HepG2 (cell line): ENCODE data around the gene FFAR4. TPM values are rescaled to one million over a fixed set of nuclear protein-coding genes. Genes with fewer than 3 reads are reported as not detected.

Experiments
- ARNTL ChIP-seq: sonication (generic); formaldehyde crosslinking; IDR thresholded peaks from 2 replicates; pipeline ENCODE4 v1.4.0; 2020; ENCODE audit warnings: mild to moderate bottlenecking, missing genetic modification reagents
- DR1 ChIP-seq: sonication (generic); formaldehyde crosslinking; IDR thresholded peaks from 2 replicates; pipeline ENCODE4 v1.8.0; 2021; ENCODE audit warnings: mild to moderate bottlenecking, missing genetic modification reagents, inconsistent platforms
- GTF3A ChIP-seq: sonication (generic); formaldehyde crosslinking; conservative IDR thresholded peaks from 2 replicates; pipeline ENCODE4 v1.4.0; 2020; ENCODE audit warnings: mild to moderate bottlenecking, missing genetic modification reagents
- NBN ChIP-seq: fragments of 450-650 bp; conservative IDR thresholded peaks from 2 replicates; pipeline ENCODE4 v1.6.1; 2017
- NFIB ChIP-seq: sonication (generic); formaldehyde crosslinking; IDR thresholded peaks from 2 replicates; pipeline ENCODE4 v1.9.0; 2021; ENCODE audit warnings: missing genetic modification reagents, mild to moderate bottlenecking, borderline replicate concordance
- PTBP1 ChIP-seq: fragments of 200-400 bp; formaldehyde crosslinking; IDR thresholded peaks from 2 replicates; pipeline ENCODE4 v1.6.1; 2018; ENCODE audit warnings: low read length, low read depth; ENCODE audit not compliant: poor library complexity, severe bottlenecking
- SIX1 ChIP-seq: sonication (generic); formaldehyde crosslinking; IDR thresholded peaks from 2 replicates; pipeline ENCODE4 v1.4.0; 2020; ENCODE audit warnings: missing genetic modification reagents, borderline replicate concordance
- SRSF4 ChIP-seq: fragments of 200-400 bp; formaldehyde crosslinking; IDR thresholded peaks from one replicate; pipeline ENCODE4 v1.6.1; 2018; ENCODE audit warnings: mild to moderate bottlenecking, low read depth, low read length, moderate library complexity; ENCODE audit not compliant: poor library complexity, severe bottlenecking
- TAF1 ChIP-seq: sonication (generic); formaldehyde crosslinking; IDR thresholded peaks from 2 replicates; pipeline ENCODE4 v1.4.0; 2020; ENCODE audit warnings: missing genetic modification reagents
- TEAD2 ChIP-seq: sonication (generic); formaldehyde crosslinking; IDR thresholded peaks from 2 replicates; pipeline ENCODE4 v1.9.0; 2021; ENCODE audit warnings: missing genetic modification reagents
- ZBTB8A ChIP-seq: sonication (generic); formaldehyde crosslinking; IDR thresholded peaks from 2 replicates; pipeline ENCODE4 v1.4.0; 2020; ENCODE audit warnings: mild to moderate bottlenecking, low read depth, missing genetic modification reagents, borderline replicate concordance
- ZIK1 ChIP-seq: sonication (generic); formaldehyde crosslinking; IDR thresholded peaks from 2 replicates; pipeline ENCODE4 v1.5.0; 2020; ENCODE audit warnings: mild to moderate bottlenecking, low read depth, missing genetic modification reagents, borderline replicate concordance
- ZNF24 ChIP-seq: fragments of 450-650 bp; IDR thresholded peaks from 2 replicates; pipeline ENCODE4 v1.6.1; 2017; ENCODE audit warnings: antibody characterized with exemption, mild to moderate bottlenecking
- ZNF282 ChIP-seq: fragments of 450-650 bp; IDR thresholded peaks from 2 replicates; pipeline ENCODE4 v1.6.1; 2018; ENCODE audit not compliant: partially characterized antibody
- ZNF335 ChIP-seq: sonication (generic); formaldehyde crosslinking; IDR thresholded peaks from 2 replicates; pipeline ENCODE4 v1.4.0; 2020; ENCODE audit warnings: missing genetic modification reagents
- ZNF350 ChIP-seq: sonication (generic); formaldehyde crosslinking; IDR thresholded peaks from 2 replicates; pipeline ENCODE4 v1.4.0; 2020; ENCODE audit warnings: mild to moderate bottlenecking, low read depth, missing genetic modification reagents, borderline replicate concordance
- ZNF44 ChIP-seq: sonication (generic); formaldehyde crosslinking; IDR thresholded peaks from 2 replicates; pipeline ENCODE4 v1.5.1; 2020; ENCODE audit warnings: mild to moderate bottlenecking, missing genetic modification reagents
- ZNF772 ChIP-seq: sonication (generic); formaldehyde crosslinking; IDR thresholded peaks from 2 replicates; pipeline ENCODE4 v1.5.0; 2020; ENCODE audit warnings: mild to moderate bottlenecking, missing genetic modification reagents
- ZSCAN29 ChIP-seq: sonication (generic); formaldehyde crosslinking; conservative IDR thresholded peaks from 2 replicates; pipeline ENCODE4 v1.4.0; 2020; ENCODE audit warnings: mild to moderate bottlenecking, missing genetic modification reagents
- polyA plus RNA-seq, 8 experiments: library from polyadenylated mRNA; depleted of rRNA in 3 of 8; stranded (reverse) in 7 of 8; unstranded in 1 of 8; fragments of >200 nt; fragmentation: Illumina TruSeq in 4 of 8; extraction: Trizol in 4 of 8; gene quantifications; 2 replicates each; pipeline versions ENCODE4 v1.2.1 to v1.2.3, GENCODE V29; 2011 to 2016; ENCODE audit warnings: low read depth in 4 of 8, missing spikeins in 1 of 8, mixed read lengths in 1 of 8; ENCODE audit not compliant: insufficient read depth in 1 of 8
- total RNA-seq, 5 experiments: library from RNA; depleted of rRNA; stranded (reverse); fragments of >200 nt; fragmentation: Illumina TruSeq; extraction: Trizol; gene quantifications; 2 replicates each; pipeline ENCODE4 v1.2.3, GENCODE V29; 2016; ENCODE audit warnings: low read depth in 1 of 5
- TF ChIP-seq, protein P1 (sequence below): sonication (generic); formaldehyde crosslinking; IDR thresholded peaks from 2 replicates; pipeline ENCODE4 v1.9.0; 2021; ENCODE audit warnings: mild to moderate bottlenecking, missing genetic modification reagents
- TF ChIP-seq, protein P2 (sequence below), 2 experiments: IDR thresholded peaks; 2 replicates each; pipeline ENCODE4 v1.6.1; 2011 to 2012; ENCODE audit warnings: low read length in 2 of 2, borderline replicate concordance in 1 of 2, low read depth in 1 of 2, mild to moderate bottlenecking in 1 of 2, moderate library complexity in 1 of 2

The FFAR4 gene
- total and polyA plus RNA-seq, 2 of the 13 experiments (the other 11 are each of a cell fraction or from before 2014, with no cell fraction given): 0.09 TPM; not detected in 1

DNA sequence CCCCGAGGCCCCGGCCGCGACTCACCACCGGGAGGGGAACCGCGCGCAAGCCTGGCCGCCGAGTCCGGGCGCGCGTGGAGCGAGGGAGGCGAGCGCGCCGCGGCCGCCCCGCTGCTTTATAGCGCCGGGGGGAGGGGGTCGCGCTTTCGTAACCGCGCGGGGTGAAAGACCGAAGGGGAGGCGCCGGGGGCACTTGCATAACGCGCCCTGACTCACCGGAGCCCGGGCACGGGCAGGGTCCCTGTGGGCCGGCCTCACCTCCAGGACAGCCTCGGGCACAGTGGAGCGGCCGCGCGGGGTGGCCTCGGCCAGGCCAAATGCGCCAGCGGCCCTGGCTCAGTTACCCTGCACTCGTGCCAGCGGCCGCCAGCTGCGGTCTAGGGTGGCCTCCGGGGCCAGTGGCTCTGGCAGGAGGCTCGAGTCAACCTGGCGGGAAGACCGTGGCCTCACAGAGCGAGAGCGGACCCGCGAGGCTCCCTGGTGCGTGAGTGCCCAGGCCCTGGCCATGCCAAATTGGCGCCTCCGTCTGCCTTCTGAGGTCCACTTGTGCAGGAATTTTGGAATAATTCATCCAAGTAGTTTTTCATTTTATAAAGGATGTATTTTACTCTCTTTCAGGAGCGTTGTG lies 34.8 kb downstream of the FFAR4 start, which contains the start of gene RBP4 (continued):
- TF ChIP-seq TAF1 (CRISPR knock-in tag): peak; percentile 84
- no peak for TF ChIP-seq ZBTB8A
- no peak for TF ChIP-seq GTF3A (CRISPR knock-in tag)
- TF ChIP-seq, protein P1, sequence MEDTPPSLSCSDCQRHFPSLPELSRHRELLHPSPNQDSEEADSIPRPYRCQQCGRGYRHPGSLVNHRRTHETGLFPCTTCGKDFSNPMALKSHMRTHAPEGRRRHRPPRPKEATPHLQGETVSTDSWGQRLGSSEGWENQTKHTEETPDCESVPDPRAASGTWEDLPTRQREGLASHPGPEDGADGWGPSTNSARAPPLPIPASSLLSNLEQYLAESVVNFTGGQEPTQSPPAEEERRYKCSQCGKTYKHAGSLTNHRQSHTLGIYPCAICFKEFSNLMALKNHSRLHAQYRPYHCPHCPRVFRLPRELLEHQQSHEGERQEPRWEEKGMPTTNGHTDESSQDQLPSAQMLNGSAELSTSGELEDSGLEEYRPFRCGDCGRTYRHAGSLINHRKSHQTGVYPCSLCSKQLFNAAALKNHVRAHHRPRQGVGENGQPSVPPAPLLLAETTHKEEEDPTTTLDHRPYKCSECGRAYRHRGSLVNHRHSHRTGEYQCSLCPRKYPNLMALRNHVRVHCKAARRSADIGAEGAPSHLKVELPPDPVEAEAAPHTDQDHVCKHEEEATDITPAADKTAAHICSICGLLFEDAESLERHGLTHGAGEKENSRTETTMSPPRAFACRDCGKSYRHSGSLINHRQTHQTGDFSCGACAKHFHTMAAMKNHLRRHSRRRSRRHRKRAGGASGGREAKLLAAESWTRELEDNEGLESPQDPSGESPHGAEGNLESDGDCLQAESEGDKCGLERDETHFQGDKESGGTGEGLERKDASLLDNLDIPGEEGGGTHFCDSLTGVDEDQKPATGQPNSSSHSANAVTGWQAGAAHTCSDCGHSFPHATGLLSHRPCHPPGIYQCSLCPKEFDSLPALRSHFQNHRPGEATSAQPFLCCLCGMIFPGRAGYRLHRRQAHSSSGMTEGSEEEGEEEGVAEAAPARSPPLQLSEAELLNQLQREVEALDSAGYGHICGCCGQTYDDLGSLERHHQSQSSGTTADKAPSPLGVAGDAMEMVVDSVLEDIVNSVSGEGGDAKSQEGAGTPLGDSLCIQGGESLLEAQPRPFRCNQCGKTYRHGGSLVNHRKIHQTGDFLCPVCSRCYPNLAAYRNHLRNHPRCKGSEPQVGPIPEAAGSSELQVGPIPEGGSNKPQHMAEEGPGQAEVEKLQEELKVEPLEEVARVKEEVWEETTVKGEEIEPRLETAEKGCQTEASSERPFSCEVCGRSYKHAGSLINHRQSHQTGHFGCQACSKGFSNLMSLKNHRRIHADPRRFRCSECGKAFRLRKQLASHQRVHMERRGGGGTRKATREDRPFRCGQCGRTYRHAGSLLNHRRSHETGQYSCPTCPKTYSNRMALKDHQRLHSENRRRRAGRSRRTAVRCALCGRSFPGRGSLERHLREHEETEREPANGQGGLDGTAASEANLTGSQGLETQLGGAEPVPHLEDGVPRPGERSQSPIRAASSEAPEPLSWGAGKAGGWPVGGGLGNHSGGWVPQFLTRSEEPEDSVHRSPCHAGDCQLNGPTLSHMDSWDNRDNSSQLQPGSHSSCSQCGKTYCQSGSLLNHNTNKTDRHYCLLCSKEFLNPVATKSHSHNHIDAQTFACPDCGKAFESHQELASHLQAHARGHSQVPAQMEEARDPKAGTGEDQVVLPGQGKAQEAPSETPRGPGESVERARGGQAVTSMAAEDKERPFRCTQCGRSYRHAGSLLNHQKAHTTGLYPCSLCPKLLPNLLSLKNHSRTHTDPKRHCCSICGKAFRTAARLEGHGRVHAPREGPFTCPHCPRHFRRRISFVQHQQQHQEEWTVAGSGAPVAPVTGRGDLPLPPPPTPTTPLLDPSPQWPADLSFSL (CRISPR knock-in tag): no peak
- TF ChIP-seq ZNF772 (CRISPR knock-in tag): peak; percentile 56
- TF ChIP-seq, protein P2, sequence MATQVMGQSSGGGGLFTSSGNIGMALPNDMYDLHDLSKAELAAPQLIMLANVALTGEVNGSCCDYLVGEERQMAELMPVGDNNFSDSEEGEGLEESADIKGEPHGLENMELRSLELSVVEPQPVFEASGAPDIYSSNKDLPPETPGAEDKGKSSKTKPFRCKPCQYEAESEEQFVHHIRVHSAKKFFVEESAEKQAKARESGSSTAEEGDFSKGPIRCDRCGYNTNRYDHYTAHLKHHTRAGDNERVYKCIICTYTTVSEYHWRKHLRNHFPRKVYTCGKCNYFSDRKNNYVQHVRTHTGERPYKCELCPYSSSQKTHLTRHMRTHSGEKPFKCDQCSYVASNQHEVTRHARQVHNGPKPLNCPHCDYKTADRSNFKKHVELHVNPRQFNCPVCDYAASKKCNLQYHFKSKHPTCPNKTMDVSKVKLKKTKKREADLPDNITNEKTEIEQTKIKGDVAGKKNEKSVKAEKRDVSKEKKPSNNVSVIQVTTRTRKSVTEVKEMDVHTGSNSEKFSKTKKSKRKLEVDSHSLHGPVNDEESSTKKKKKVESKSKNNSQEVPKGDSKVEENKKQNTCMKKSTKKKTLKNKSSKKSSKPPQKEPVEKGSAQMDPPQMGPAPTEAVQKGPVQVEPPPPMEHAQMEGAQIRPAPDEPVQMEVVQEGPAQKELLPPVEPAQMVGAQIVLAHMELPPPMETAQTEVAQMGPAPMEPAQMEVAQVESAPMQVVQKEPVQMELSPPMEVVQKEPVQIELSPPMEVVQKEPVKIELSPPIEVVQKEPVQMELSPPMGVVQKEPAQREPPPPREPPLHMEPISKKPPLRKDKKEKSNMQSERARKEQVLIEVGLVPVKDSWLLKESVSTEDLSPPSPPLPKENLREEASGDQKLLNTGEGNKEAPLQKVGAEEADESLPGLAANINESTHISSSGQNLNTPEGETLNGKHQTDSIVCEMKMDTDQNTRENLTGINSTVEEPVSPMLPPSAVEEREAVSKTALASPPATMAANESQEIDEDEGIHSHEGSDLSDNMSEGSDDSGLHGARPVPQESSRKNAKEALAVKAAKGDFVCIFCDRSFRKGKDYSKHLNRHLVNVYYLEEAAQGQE (IDR thresholded peaks at IDR 0.05; ENCODE audit: borderline replicate concordance in 1 of 2, low read depth in 1 of 2, low read length in 2 of 2): peak in 1 of 2 experiments; percentile 46; a peak in 1 of 4 replicates
- 0 out of 2 replicates have a peak, but pooled peaks have one; percentile 58 for TF ChIP-seq ZNF335 (CRISPR knock-in tag)
- peak; percentile 84 for TF ChIP-seq ARNTL (CRISPR knock-in tag)
- TF ChIP-seq ZNF24: no peak
- no peak for TF ChIP-seq ZNF282
- no peak for TF ChIP-seq NFIB (CRISPR knock-in tag)
- TF ChIP-seq ZNF44 (CRISPR knock-in tag): no peak
- TF ChIP-seq SIX1: peak; percentile 49; the same call in 1 of the 2 replicates
- peak; percentile 88; the same call in 1 of the 2 replicates for TF ChIP-seq ZIK1 (CRISPR knock-in tag)
- peak; percentile 75 for TF ChIP-seq ZNF350
- TF ChIP-seq TEAD2: no peak
- no peak for TF ChIP-seq SRSF4
- TF ChIP-seq DR1: peak; percentile 87
- no peak for TF ChIP-seq PTBP1
- TF ChIP-seq ZSCAN29 (CRISPR knock-in tag): no peak
- no peak for TF ChIP-seq NBN
